Stimulated activated CD8-positive, alpha-beta memory T cell treated with anti-CD3 and anti-CD28 coated beads, Interleukin-12 subunit alpha, Interleukin-12 subunit beta, amount 100 ng/mL, for 24 hours (primary cell): ENCODE measurements around the gene NTM.

ENCODE experiments used
- DNase-seq: peaks from one replicate; pipeline ENCODE4 v3.0.0-alpha.2; 2020; ENCODE audit errors: extremely low read depth

The NTM gene

DNA sequence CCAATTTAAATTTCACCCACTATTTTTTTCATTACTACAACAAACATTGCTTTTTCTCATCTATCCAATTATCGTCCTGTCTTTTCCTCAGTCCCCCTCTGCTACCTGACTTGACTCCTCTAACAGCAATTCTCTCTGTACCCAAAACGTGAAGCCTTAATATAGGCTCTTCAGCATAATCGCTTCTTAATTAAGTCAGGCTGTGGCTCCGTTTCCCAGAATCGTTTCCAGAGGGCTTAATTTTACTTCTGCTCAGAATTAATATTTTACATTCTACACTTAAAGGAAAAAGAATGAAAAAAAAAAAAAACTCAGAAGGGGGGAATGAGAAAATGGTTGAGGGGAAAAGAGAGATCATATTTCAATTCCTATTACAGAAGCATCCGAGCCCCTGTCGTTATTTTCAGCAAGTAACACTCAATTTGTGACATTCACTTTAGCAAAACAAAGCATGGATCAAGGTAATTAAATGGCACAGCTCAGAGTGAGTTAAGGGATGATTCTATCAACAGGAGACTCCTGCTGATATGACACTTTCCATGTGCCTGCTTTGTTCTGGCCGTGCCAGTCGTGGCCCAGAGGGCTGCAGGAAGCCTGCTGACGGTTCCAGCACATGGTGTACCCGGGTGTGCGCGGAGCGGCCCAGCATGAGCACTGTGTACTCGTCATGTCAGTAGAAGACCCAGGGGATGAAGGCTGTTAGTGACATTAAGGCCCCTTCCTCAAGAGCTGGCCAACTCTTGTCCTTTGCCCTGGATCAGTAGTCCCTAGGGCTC lies 272.5 kb downstream of the NTM start:
- DNase-seq = no peak

DNA sequence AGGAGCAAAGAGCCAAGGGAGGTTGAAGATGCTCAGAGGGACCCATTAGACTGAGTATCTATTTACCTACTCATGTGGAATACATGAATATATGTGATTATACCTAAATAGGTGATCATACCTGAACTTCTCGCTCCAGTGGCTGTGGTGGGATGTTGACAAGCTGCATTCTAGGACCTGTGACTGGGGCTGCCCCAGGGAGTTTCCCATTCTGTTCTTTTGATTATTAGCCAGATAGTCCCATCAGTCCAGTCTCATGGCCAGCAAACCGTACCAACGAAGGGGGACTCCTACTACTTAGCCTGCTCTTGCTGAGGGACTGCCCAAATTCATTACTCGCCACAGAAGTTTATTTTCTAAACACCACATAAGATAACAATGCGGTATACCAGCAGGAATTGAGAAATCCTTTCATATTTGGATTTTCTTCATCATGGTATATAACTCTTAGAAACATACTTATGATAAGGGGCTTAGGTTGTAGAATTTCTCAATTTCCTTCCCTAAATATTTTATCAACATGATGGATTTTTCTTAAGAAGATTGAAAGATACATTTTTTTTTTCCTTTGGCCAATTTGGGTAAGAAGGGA lies 273.9 kb downstream of the NTM start:
- no peak for DNase-seq

DNA sequence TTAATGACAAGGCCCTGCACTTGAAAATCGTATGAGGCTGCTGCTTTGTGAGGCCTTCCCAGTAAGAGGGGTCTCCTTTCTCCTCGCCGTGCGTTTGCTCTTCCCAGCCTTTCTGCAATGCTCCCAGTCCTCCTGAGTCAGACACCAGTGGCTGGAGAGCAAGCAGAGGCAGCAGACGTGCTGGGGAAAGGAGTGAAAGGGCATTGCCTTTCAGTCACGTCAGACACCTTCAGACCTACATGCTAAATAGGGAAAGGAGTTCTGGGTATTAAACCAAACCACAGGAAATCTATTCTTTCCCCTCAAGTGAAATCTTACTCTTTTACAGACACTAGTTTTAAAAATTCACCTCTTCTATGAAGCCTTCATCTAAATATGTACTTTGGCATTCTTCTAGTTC lies 274.8 kb downstream of the NTM start:
- no peak for DNase-seq

DNA sequence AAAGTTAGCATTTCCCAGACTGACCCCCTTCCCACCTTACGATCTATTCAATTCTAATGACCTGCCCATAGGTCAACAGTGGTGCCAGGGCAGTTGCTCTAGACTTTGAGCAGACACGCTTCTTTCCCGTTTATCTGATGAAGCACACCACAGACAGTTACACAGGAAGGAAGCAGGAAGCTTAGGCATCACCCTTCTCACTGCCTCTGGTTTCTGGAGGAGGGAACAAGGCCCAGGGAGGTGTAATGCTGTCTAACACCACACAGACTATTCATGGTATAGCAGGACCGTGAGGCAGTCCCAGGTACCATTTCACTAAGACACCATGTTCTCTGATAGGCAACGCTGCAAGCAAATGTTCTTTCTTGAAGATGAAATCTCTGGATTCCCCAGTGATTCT lies 279.4 kb downstream of the NTM start:
- DNase-seq = no peak

DNA sequence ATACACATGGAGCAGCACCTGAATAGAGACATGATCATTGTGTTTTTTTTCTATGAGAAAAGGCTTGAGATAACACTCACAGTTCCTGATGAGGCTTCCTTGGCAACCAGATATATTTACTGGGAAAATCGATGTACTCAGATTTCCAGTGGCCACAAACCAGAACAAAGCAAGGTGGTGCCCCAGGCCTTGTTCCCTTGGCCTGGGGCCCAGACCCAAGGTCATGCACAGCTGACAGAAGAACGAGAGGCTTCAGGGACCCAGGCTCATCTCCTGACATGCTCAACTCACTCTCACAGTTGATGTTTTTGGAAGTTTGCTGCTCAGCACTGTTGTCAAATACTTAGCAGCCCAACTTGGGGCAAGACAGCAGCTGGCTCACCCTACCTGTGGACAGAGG lies 281.8 kb downstream of the NTM start:
- no peak for DNase-seq

DNA sequence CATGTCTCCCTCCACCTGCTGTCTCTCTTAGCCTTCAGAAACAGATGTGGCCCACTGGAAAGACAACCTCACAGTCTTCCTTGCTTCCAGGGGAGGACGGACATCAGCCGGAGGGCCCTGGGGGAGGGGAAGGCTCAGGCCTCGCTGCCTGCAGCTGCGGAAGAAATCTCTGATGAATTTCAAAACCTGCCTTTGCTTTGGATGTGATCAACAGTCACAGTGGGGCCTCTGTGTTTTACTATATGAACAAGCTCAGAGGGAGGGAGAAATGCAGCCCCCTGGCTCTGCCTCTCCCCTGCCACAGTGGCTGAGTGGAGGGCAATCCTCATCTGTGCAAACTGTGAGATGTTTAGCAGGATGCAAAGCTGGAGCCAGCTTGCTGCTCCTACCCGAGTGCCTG lies 282.8 kb downstream of the NTM start:
- no peak for DNase-seq

DNA sequence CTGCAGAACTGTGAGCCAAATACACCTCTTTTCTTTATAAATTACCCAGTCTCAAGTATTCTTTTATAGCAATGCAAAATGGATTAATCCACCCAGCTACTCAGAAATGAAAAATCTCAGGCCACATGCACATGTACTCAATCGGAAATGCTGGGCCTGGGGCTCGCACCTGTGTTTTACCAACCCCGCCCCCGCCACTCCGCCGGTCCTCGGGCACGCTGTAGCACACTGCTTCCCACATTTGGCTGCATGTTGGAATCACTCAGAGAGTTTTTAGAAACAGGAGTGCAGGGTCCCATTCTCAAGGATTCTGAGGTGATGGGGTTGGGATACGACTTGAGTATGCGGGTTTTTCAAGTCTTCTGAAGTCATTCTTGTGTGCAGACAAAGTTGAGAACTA lies 284.4 kb downstream of the NTM start:
- DNase-seq = no peak

DNA sequence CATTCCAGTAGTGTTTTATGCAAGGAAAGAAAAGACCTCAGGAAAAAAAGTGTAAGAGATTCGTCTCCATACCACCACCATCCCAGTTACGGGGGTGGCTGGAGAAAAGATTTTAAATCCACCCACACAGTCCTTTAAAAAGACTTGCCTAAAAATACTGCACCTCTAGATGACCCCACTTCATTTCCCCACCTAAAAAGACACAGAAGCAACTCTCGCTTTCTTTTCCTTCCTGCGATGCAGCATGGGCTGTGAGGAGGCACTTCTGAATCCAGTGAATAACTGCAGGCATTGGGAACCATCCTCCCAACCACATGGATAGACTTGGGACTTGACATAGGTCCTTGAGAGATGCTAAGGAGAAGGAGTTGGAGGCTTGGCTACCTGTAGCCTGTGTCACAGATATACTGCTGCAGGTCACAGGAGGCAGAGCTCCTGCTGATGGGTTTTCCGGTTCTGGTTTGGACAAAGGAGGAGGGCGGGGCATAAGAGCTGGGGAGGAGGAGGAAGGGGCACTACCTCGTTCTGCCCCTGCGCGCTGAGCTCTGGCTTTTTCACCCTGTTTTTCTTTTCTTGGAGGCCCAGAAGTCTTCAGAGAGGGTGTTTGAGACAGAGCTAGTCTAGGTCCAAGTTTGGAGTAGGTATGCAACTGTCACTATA lies 285.9 kb downstream of the NTM start:
- no peak for DNase-seq

DNA sequence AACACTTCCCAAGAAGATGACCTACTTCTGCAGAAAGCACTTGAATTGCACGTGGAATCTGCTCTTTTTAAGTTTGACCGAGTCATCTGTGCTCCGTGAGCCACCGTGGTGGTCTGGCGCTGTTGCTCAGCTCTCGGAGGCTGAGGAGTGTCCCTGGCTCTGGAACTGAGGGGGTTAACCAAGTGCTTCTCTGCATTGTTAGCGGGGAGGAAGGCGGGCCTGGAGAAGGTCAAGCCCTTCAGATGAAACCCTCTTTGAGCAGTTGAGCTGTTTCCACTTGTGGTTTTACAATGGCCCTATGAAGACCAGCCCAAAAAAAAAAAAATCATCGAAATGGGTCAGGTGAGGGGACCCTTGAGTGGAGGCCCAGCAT lies 286.4 kb downstream of the NTM start:
- DNase-seq = no peak

DNA sequence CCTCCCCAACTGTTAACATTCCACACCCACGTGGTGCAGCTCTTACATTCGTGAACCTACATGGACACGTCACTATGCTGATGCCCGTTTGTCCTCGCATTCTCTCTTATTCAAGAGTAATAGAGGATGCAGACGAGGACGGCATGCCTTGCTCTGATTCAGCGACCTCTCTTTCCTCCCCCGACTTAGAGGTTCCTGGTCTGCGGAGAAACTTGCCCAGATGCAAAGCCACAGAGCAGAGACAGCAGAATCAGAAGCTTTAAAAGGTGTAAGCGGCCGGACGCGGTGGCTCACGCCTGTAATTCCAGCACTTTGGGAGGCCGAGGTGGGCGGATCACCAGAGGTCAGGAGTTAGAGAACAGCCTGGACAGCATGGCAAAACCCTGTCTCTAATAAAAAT lies 288.0 kb downstream of the NTM start:
- DNase-seq = no peak

DNA sequence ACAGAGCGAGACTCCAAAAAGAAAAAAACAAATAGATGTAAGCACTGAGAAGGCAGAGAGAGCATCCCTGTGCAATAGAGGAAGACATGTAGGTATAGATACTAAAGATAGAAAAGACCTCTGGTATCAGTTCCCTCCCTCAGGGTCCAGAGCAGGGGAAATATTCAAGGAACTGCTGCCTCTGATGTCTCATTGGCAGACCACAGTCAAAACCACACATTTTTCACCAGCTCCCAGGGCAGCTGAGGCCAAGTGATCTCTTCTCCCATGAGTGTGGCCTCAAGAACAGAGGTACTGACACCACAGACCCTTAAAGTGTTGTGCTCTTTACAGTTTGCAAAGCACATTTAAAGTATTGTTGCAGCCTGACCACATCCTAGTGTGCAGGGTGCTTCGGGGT lies 288.5 kb downstream of the NTM start:
- DNase-seq = no peak

DNA sequence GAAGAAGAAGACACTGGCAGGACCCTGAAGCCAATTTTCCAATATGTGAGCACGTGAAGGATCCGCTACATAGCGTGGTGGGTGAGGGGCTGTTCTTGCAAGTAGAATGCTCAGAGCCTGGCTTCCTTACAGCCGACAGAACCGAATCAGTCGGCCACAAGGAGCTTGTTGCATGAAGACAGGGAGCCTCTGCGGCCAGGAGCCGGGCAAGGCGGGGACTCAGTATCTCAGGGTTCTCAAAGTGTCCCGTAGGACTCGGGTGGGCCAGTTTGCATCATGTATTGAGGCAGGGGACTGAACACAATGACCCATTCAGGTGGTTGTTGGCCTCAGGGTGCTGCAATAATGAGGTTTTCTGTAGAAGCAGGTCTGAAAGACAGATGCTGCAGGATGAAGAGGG lies 289.5 kb downstream of the NTM start:
- no peak for DNase-seq

DNA sequence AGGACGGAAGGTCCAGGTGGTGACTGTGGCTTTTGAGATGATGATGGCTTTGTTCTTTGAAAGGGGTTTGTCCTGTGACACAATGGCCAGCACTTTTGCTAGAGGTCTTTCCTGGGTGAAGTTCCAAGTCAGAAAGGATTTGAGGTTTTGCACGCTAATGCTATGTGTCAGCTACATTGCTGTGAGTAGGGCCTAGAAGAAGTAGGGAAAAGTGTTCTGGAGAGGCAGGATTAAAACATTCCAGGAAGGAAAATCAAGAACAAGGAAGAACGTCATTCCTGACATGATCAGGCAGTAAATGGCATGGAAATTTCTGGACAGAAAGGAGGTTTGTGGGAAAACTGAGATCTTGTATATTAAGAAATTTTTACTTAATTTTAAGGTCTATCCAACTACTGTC lies 290.7 kb downstream of the NTM start:
- DNase-seq = no peak

DNA sequence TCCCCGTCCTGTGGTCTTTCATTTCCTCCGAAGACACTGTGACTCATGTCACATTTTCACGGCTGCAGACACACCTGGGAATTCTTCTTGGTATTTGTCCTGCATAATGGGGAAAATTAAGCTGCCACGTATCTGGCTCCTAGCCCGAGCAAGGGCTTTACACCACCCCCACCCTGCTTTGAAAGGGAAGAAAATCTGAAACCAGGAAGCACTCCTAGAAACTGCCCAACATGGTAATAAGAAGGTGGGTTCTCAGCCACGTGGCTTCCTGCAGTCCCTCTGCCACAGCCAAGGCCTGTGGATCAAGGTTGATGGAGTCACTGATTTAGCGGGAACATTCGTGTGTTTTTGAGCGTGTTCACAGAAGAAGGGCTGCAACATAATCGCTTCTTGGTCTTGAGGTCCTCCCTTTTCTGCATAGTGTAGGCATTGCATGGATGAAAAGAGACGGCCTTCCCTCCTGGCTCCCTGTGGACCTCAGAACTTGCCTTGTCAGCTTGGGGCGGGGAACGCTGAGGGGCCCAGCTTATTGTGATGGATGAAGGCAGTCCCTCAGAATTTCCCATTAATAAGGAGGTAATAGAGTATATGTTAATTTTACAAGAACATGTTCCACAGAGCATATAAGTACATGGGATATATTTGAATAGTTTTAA lies 292.0 kb downstream of the NTM start:
- no peak for DNase-seq

DNA sequence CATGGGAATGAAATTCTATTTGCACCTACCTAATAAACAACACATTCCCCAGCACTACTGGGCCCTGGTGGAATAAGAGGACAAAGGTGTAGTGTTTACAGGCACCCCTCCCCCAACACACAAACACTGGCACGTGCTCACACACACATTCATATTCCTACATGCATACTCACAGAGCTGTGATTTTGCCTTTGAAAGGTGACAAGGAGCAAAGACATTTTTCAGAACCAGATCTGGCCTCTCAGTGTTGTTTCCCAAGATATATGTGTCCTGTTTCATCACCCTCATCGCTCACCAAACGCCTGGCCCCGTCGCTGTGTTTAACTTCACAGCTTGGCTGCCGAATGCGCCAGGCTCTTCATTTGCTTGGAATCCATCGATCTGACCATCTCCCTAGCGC lies 292.6 kb downstream of the NTM start:
- no peak for DNase-seq

DNA sequence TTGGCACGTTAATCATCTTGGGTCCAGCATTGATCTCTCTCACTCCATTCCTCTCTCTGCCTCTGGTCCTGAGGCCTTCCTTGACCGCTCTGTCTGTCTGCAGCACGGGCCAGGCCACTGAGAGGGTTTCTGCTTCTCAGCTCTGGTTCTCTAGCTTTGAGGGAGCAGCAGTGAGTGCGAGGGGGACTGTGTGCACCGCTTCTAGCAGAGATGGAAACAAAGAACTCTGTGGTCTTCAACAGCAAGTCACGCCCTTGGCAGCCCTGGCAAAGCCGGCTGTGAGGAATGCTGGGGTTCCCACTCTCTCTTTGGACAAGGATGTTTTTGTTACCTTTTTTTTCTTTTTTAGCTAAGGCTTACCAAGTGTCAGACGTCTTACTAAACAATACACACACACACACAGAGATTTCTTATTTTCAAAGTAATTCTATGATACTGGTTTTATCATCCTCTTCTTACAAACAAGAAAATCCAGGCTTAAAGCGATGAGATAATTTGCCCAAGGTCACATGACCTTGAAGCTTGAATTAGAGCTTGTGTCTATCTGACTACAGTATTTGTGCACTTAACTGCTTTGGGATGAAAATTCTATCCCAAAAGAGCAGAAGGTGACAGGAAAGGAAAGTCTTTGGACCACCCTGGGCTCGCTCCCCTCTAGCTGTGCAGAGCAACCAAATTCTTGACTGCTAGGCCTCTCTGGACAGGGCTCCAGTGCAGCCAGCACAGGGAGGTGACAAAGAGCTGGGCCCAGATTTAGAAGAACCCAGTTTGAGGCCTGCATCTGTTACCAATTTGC lies 293.2 kb downstream of the NTM start:
- DNase-seq = no peak

DNA sequence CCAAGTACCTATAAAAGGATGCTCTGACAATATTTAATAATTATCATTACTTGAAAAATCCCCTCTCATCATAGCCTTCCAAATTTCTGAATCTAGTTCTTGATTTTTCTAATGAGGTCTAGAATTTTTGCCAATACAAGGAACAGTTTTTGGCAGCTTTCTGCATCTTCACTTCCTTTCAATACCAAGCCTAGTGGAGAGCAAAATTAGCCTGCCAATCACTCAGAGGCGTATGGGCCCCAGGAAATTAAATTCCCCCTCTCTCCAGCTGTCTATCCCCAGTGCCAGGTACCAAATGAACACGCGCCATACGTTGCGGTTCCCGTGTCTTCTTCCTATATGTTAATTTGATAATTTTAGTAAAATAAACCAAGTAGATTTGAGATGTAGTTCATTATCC lies 293.9 kb downstream of the NTM start:
- DNase-seq = no peak

DNA sequence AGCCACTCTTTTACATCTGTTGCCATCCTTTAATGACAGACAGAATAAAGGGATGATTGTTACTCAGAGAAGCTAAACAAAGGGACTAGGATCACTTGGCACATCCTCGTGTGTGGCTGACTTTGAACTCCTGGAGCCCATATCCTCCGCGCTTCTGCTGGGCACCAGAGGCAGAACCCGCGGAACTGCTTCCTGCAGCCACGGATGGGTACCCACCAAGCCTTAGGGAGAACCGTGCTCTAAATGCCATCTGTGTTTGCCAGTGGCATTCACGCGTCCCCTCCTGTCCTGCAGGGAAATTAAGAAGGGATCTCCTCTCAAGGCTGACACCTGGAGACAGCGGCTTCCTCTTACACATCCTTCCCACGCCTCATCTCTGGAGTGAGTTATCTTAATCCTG lies 294.4 kb downstream of the NTM start:
- no peak for DNase-seq

DNA sequence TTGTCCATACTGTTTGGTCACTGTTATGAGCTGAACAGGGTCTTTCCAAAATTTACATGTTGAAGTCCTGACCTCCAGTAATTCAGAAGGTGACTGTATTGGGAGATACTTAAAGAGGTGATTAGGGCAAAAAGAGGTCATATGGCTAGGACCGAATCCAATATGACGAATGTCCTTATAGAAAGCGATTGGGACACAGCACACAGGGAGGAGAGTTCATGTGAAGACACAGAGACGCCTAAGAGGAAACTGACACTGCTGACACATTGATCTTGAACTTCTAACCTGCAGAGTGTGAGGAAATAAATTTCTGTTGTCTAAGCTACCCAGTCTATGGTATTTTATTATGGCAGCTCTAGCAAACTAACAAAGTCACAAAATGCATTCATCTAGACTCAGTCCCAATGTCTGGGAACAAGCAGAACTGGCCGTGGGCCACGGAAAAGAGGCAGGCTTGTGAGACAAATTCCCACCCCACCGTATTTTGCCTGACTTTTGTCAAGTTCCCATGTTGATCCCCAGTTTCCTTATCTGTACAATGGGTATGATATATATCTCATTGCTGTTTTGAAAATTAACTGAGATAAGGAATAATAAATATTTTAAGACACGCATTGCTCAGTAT lies 295.0 kb downstream of the NTM start:
- no peak for DNase-seq

DNA sequence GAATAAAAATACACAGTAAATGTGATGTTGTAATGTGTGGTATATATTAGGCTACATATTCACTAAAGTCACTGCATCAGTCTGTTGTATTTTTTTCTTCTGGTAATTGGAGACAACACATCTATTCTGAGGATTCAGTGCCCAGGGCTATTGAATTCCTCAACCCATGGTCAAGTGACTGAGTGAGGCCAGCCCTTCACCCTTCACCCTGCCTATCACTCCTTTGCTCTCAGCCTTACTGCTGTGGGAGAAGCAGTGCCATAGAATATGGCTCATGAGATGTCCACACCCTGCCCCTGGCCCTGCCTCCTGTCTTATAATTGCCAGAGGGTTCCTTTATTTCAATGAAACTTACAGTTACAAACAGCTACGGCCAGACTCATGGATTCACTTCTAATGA lies 295.6 kb downstream of the NTM start:
- DNase-seq = no peak

DNA sequence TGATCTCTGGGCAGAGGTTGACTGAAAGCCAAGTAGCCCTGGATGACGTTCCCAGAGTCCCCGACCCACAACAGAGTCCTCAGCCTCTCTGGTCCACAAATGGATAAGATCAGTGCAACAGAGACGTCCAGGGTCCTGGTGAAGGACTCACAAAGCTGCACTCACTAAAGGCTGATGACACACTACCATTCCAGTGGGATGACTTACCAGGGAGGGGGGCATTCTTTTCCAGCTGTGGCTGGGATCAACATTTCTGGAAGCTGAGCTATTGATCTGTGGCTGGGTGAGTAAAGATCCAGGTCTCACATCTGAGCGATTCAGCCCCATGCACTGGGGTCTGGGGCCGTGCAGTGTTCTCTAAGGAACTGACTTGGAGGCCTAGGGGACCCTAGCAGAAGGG lies 296.2 kb downstream of the NTM start:
- DNase-seq = no peak

DNA sequence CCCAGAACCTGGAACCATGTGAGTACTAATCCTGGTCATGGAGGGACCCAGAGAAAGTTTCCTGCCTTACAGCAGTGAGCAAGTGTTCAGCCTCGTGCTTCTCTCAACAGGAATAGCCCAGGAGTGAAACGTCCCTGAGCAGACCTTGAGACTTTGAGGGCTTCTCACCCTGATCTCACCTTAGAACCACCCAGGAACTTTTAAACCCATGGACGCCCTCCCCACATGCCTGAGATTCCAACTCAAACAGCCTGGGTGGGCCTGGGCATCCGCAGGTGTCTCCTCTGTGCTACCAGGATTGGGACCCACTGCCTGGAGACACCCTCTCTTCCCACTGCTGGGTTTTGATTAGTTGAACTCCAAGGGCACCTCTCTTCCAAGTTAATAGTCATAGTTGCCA lies 297.2 kb downstream of the NTM start:
- no peak for DNase-seq
